IgD-negative memory B cell (primary cell): ENCODE measurements around the gene NOC4L. TPM values are rescaled to one million over a fixed set of nuclear protein-coding genes. Genes with fewer than 3 reads are reported as not detected.
A peak's percentile ranks its signal among the peaks of the same experiment; 100 is the strongest.

Experiments used
- H3K27ac Mint-ChIP-seq, 3 donors: one replicate each; pipeline ENCODE4 v1.8.0; 2020 to 2022; ENCODE audit warnings: mild to moderate bottlenecking in 3 of 3, mixed read lengths in 3 of 3, moderate library complexity in 1 of 3
- H3K27me3 Mint-ChIP-seq: one replicate; pipeline ENCODE4 v1.8.0; 2021; ENCODE audit warnings: mixed read lengths
- H3K36me3 Mint-ChIP-seq: one replicate; pipeline ENCODE4 v1.8.0; 2020; ENCODE audit warnings: mild to moderate bottlenecking, mixed read lengths
- H3K4me1 Mint-ChIP-seq, 3 donors: one replicate each; pipeline ENCODE4 v1.8.0; 2020 to 2022; ENCODE audit warnings: mixed read lengths in 3 of 3, mild to moderate bottlenecking in 1 of 3
- H3K4me3 Mint-ChIP-seq, 4 donors: one replicate each; pipeline ENCODE4 v1.8.0; 2020 to 2022; ENCODE audit warnings: mild to moderate bottlenecking in 4 of 4, mixed read lengths in 4 of 4, moderate library complexity in 3 of 4
- H3K9me3 Mint-ChIP-seq, 3 donors: one replicate each; pipeline ENCODE4 v1.8.0; 2020 to 2021; ENCODE audit warnings: mixed read lengths in 3 of 3, mild to moderate bottlenecking in 1 of 3
- polyA plus RNA-seq: library from polyadenylated mRNA; unstranded; fragments of 300-500 nt; fragmentation: Illumina TruSeq; gene quantifications from one replicate; pipeline ENCODE4 v1.2.3, GENCODE V29; 2021

Gene NOC4L
- polyA plus RNA-seq, 1 donor from 2014 or later, result 31.2 TPM

DNA sequence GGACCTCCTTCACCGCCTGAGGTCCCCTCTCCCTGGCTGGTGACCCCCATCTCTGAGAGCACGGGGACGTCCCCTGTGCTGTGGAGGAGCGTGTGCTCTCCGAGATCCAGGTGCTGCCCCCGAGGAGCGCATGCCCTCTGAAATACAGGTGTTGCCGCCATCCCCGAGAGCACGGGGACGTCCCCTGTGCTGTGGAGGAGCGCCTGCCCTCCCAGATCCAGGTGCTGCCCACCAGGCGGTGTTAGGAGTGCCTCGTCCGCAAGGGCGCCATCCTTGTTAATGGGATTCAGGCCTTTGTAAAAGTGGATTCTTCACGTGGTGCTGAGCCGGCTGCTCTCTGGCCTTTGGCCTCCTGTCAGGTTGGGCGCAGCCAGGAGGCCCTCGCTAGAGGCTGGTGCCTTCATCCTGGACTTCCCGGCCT, 10.1 kb downstream of the NOC4L start:
- Mint-ChIP-seq H3K4me1 (no peaks in the 10 kb centered on the region), H3K27ac (peak overlapping the region; percentile 40 to 76 (median 64)), H3K36me3 (no peaks in the 10 kb centered on the region), H3K27me3 (no peaks in the 10 kb centered on the region), H3K4me3 (peak overlapping the region; percentile 3 to 75 (median 40)), H3K9me3 (no peaks in the 10 kb centered on the region)

DNA sequence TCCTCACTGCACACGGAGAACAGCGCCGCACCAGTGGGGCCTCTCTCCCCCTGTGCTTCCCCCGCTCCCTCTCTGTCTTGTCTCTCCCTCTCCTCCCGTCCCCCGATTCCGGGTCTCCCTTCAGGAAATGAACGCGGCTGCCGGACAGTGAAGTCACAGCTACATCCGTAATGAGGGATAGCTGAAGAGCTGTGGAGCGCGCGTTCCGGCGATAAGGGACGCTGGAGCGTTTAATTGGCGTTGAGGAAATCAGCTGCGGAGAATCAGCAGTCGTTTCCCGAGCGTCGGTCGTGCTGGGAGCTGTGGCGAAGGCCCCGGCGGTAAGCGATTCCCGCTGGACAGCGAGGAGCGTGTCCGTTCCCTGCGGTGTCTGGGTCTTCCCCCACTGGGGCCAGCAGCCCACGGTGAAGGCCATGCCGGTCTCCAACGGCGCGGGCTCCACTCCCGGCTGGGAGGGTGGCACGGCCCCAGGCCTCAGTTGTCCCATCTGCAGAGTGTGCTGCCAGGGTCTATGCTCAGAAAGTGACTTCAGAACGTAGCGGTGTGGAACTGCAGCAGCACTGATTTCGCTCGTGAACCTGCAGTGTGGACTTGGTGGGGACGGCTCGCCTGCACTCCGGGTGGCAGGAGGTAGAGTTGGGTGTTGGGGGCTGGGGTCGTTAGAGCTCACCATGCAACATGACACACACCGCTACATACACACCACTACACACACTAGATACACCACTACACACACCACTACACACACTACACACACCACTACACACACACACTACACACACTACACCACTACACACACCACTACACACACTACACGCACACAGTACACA, 10.9 kb downstream of the NOC4L start:
- no peaks in the 10 kb centered on the region for H3K27me3 Mint-ChIP-seq
- H3K36me3 Mint-ChIP-seq, result no peaks in the 10 kb centered on the region
- H3K27ac Mint-ChIP-seq, result peak overlapping the region; percentile 40 to 76 (median 64)
- H3K9me3 Mint-ChIP-seq, result no peaks in the 10 kb centered on the region
- H3K4me3 Mint-ChIP-seq, result no peak overlapping the region
- no peaks in the 10 kb centered on the region for H3K4me1 Mint-ChIP-seq

- no peaks in the 10 kb centered on the region for H3K27me3 Mint-ChIP-seq
- H3K4me1 Mint-ChIP-seq, result no peaks in the 10 kb centered on the region
- no peak overlapping the region for H3K27ac Mint-ChIP-seq
- no peaks in the 10 kb centered on the region for H3K9me3 Mint-ChIP-seq
- H3K4me3 Mint-ChIP-seq, result no peak overlapping the region
- no peaks in the 10 kb centered on the region for H3K36me3 Mint-ChIP-seq
Observed at GRCh38 chr12:132155771-132156572, 11.7 kb downstream of the NOC4L start.

GRCh38 chr12:132156573-132157325, 12.5 kb downstream of the NOC4L start:
- H3K9me3 Mint-ChIP-seq, result no peaks in the 10 kb centered on the region
- H3K4me3 Mint-ChIP-seq, result no peak overlapping the region

DNA sequence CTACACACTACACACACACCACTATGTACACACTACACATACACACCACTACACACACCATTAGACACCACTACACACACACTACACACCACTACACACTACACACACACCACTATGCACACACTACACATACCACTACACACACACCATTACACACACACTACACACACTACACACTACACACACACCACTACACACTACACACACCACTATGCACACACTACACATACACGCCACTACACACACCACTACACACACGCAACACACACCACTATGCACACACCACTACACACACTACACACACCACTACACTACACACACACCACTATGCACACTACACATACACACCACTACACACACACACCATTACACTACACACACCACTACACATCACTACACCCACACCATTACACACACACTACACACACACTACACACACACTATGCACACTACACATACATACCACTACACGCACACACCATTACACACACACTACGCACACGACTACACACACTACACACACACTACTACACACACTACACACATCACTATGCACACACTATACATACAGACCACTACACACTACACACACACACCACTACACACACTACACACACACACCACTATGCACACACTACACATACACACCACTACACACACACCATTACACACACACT, 13.6 kb downstream of the NOC4L start:
- no peaks in the 10 kb centered on the region for H3K27me3 Mint-ChIP-seq
- H3K36me3 Mint-ChIP-seq, result no peaks in the 10 kb centered on the region
- no peaks in the 10 kb centered on the region for H3K9me3 Mint-ChIP-seq

More at GRCh38 chr12:132156573-132157325, 12.5 kb downstream of the NOC4L start:
- Mint-ChIP-seq H3K4me1 (no peaks in the 10 kb centered on the region), H3K27me3 (no peaks in the 10 kb centered on the region), H3K36me3 (no peaks in the 10 kb centered on the region), H3K27ac (no peak overlapping the region)

DNA sequence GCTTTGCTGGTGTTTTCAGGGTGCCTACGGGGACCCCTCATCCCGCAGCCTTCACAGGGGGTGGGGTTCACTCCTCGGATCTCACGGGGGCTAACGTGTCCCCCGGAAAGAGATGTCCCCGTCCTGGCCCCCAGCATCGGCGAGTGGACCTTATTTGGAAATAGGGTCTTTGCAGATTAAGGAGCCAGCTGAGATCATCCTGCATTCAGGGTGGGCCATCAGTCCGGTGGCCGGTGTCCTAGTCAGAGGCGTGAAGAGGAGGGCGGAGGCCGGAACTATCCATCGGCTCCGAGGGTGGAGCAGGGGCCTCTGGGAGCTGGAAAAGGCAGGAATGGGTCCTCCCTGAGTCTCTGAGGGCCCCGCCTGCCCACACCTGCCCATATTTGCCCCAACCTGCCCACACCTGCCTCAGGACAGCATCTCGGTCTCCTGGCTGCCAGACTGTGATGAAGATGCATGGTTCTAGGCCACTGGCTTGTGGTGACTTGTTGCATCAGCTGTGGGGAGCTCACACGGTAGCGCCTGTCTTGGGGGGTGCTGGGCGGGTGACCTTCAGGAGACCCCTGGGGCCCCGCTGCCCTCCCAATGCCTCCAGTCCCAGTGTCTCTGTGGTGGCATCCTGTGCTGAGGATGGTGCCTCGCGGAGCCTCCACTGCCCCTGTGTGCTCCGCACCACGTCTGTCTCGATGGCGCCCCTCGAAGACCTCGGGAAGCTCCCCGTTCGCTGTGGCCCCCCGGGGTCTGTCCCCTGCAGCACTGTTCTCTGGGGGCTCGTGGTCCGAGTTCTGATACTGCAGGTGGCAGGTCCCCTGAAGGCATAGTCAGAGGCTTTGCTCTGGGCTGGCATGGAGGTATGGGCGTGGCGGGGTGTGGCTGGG, 14.7 kb downstream of the NOC4L start:
- H3K36me3 Mint-ChIP-seq, result no peaks in the 10 kb centered on the region

More for the DNA sequence above, 13.6 kb downstream of the NOC4L start:
- Mint-ChIP-seq H3K27ac (no peak overlapping the region), H3K4me1 (no peaks in the 10 kb centered on the region), H3K4me3 (no peak overlapping the region)

DNA sequence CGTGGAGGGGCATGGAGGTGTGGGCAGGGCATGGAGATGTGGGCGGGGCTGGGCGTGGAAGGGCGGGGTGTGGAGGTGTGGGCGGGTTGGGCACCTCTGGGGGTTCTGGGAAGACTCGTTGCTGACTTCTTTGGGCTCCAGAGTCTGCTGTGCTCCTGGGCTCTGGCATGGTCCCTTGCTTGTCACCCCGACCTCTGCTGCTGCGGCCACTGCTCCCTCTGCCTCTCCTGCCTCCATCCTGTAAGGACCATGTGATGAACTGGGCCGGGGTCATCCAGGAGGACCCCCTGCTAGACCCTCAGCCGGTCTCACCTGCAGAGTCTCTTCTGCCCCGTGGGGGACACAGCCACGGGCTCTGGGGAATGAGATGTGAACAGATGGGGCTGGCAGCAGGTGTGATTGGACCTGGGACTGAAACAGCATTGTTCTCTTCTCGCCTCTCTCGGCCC, 15.3 kb downstream of the NOC4L start:
- no peak overlapping the region for H3K27ac Mint-ChIP-seq
- no peaks in the 10 kb centered on the region for H3K36me3 Mint-ChIP-seq
- no peaks in the 10 kb centered on the region for H3K27me3 Mint-ChIP-seq
- peaks cover 0 to 2% (median 0%) of the 10 kb centered on the region in 3 donors for H3K4me1 Mint-ChIP-seq
- H3K4me3 Mint-ChIP-seq, result no peak overlapping the region
- H3K9me3 Mint-ChIP-seq, result no peaks in the 10 kb centered on the region

More for the DNA sequence above, 14.7 kb downstream of the NOC4L start:
- Mint-ChIP-seq H3K27ac (no peak overlapping the region), H3K27me3 (no peaks in the 10 kb centered on the region), H3K9me3 (no peaks in the 10 kb centered on the region), H3K4me1 (no peaks in the 10 kb centered on the region), H3K4me3 (no peak overlapping the region)

DNA sequence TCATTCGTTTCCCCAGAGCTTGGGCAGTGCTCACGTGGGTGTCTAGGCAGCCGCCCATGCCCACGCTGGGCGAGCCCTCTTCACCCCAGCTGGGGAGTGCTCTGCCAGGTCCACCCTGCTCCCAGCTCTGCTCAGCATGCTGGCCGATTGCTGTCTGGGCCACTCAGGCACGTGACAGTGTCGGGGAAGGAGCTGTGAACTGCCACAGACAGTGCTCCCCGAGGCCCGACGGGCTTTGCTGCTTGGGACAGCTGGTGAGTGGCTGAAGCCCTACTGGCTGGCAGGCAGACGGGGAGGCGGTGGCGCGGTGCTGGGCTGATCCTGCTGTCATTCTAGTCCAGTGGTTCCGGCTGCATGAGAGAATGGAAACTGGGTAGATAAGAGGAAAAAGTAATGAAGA, 15.8 kb downstream of the NOC4L start:
- Mint-ChIP-seq H3K4me1 (peaks cover 0 to 2% (median 0%) of the 10 kb centered on the region in 3 donors), H3K27me3 (no peaks in the 10 kb centered on the region), H3K27ac (no peak overlapping the region), H3K4me3 (peak overlapping the region in 1 of 4 donors; percentile 69), H3K9me3 (no peaks in the 10 kb centered on the region), H3K36me3 (no peaks in the 10 kb centered on the region)

- no peak overlapping the region for H3K27ac Mint-ChIP-seq
Observed at GRCh38 chr12:132160601-132161035, 16.4 kb downstream of the NOC4L start.

DNA sequence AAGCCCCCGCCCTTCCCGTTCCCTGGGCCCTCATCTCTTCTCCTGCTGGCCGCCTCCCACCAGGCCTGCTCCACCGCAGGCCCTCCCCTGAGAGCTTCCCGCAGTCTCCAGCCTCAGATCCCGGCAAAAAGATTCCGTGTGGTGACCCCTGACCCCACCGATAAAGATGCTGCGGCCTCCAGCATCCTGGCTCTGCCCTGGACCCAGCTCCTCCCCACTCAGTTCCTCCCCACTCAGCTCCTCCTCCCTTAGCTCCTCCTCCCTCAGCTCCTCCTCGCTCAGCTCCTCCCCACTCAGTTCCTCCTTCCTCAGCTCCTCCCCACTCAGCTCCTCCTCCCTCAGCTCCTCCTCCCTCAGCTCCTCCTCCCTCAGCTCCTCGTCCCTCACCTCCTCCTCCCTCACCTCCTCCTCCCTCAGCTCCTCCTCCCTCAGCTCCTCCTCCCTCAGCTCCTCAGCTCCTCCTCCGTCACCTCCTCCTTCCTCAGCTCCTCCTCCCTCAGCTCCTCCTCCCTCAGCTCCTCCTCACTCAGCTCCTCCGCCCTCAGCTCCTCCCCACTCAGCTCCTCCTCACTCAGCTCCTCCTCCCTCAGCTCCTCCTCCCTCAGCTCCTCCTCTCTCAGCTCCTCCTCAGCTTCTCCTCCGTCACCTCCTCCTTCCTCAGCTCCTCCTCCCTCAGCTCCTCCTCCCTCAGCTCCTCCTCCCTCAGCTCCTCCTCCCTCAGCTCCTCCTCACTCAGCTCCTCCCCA, 17.0 kb downstream of the NOC4L start:
- H3K27ac Mint-ChIP-seq, result no peak overlapping the region
- H3K9me3 Mint-ChIP-seq, result no peaks in the 10 kb centered on the region

More at GRCh38 chr12:132160601-132161035, 16.4 kb downstream of the NOC4L start:
- Mint-ChIP-seq H3K36me3 (no peaks in the 10 kb centered on the region), H3K4me3 (no peak overlapping the region), H3K9me3 (no peaks in the 10 kb centered on the region), H3K4me1 (peaks cover 0 to 2% (median 0%) of the 10 kb centered on the region in 3 donors), H3K27me3 (no peaks in the 10 kb centered on the region)

DNA sequence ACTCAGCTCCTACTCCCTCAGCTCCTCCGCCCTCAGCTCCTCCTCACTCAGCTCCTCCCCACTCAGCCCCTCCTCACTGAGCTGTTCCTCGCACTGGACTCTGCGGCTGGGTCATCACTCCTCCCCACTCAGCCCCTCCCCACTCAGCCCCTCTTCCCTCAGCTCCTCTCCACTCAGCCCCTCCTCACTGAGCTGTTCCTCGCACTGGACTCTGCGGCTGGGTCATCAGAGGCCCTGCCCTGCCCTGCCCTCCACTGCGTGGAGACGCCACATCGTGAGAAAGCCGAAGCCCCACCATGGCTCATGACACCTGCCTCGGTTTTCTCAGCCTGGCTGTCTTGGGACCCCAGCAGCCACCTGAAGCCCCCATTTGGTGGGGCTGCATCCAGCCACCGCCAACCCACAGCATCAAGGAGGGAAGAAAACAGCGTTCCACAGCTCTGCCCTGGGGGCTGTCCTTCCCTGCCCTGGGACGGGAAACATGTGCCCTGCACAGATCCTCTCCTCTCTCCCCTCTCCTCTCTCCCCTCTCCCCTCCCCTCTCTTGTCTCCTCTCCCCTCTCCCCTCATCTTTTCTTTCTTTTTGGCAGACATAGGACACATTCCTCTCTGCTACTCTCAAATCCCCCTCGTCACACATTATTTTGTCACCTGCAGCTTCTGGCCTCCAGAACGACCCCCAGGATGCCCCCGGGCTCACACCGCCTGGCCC, 17.7 kb downstream of the NOC4L start:
- H3K9me3 Mint-ChIP-seq, result no peaks in the 10 kb centered on the region
- H3K27ac Mint-ChIP-seq, result no peak overlapping the region
- H3K27me3 Mint-ChIP-seq, result no peaks in the 10 kb centered on the region
- peaks cover 0 to 2% (median 0%) of the 10 kb centered on the region in 3 donors for H3K4me1 Mint-ChIP-seq
- H3K36me3 Mint-ChIP-seq, result no peaks in the 10 kb centered on the region
- no peak overlapping the region for H3K4me3 Mint-ChIP-seq

More for the DNA sequence above, 17.0 kb downstream of the NOC4L start:
- Mint-ChIP-seq H3K36me3 (no peaks in the 10 kb centered on the region), H3K4me3 (no peak overlapping the region), H3K27me3 (no peaks in the 10 kb centered on the region), H3K4me1 (peaks cover 0 to 2% (median 0%) of the 10 kb centered on the region in 3 donors)

GRCh38 chr12:132162508-132163031, 18.3 kb downstream of the NOC4L start:
- Mint-ChIP-seq H3K27ac (no peak overlapping the region), H3K4me3 (no peak overlapping the region), H3K9me3 (no peaks in the 10 kb centered on the region), H3K27me3 (no peaks in the 10 kb centered on the region), H3K4me1 (peaks cover 0 to 2% (median 0%) of the 10 kb centered on the region in 3 donors), H3K36me3 (no peaks in the 10 kb centered on the region)
